Measurements from ENCODE around the gene AFG1L. TPM values are rescaled to one million over a fixed set of nuclear protein-coding genes. Genes with fewer than 3 reads are reported as not detected.
A peak's percentile ranks its signal among the peaks of the same experiment; 100 is the strongest.
"Not testable (repeated sequence)": the region's sequence is repeated elsewhere in the genome, so short reads cannot be mapped to it uniquely, and the experiment has no call there.

AFG1L gene
- total and polyA plus RNA-seq, 12 donors = 2.5 to 13.5 (median 6.6) TPM

DNA sequence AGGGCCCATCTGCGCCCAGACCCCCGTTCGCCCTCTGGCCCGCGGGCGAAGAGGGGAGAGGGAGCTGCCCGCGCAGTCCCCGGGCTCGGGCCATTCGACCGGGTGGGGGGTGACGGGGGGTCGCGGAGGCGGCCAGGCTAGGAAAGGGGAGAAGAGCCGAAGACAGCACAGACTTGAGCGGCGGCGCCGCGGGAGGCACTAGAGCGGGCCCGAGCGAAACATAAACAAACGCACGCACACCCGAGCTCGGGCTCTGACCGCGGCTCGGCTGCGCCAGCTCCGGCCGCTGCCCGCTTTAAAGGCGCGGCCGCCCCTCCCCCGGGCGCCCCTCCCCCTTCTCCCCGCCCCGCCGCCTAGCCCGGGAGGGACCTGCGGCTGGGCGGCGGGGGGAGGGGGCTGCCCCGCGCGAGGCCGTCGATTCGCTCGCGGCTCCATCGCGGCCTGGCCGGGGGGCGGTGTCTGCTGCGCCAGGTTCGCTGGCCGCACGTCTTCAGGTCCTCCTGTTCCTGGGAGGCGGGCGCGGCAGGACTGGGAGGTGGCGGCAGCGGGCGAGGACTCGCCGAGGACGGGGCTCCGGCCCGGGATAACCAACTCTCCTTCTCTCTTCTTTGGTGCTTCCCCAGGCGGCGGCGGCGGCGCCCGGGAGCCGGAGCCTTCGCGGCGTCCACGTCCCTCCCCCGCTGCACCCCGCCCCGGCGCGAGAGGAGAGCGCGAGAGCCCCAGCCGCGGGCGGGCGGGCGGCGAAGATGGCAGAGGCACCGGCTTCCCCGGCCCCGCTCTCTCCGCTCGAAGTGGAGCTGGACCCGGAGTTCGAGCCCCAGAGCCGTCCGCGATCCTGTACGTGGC is 265.8 kb downstream of the AFG1L start, which contains the start of gene FOXO3:
Gene FOXO3, plus strand, starts transcription at position 455 of the 846 bp plus-strand sequence. Its CDS starts 292 bp downstream, at position 747.
- no peaks in the 10 kb centered on the region for H3K9me3 ChIP-seq (replicated peaks in 1 of 3)
- intact Hi-C loops (cut with DNase I) = no loop called here
- H3K4me1 ChIP-seq (replicated peaks in 1 of 2) = peaks cover 13 to 33% of the 10 kb centered on the region in 2 donors
- H3K4me3 ChIP-seq = peak within 1 kb of the TSS; percentile 56 to 93 (median 84)
- peak; percentile 88 to 95 (median 91) for DNase-seq
- 0 to 2% (median 2%) methylated on average over 16 to 98 of the region's 110 CpGs for WGBS, 4 donors
- H3K27me3 ChIP-seq = no peaks in the 10 kb centered on the region
- TF ChIP-seq CTCF (IDR thresholded peaks at IDR 0.05) (no peak), POLR2A (IDR thresholded peaks at IDR 0.05) (peak; percentile 81 to 90)
- no peaks in the 10 kb centered on the region for H3K36me3 ChIP-seq (replicated peaks in 1 of 2)
- peak within 1 kb of the TSS; percentile 97 to 100 (median 99) for H3K27ac ChIP-seq

- peaks cover 15 to 39% of the 10 kb centered on the region in 2 donors for H3K4me1 ChIP-seq (replicated peaks in 1 of 2)
- WGBS, 4 donors = 1 to 8% methylated on average over 18 to 24 of the region's 40 CpGs; no CpG with 5 or more reads in 2 of the 4 donors
- peak overlapping the region in 3 of 4 donors; percentile 48 to 93 (median 90) for H3K4me3 ChIP-seq
- H3K27me3 ChIP-seq; DNase-seq; H3K36me3 ChIP-seq (replicated peaks in 1 of 2); H3K9me3 ChIP-seq (replicated peaks in 1 of 3); intact Hi-C loops (cut with DNase I): not testable (repeated sequence)
- H3K27ac ChIP-seq = peak overlapping the region; percentile 46 to 100 (median 99)
These were observed 266.4 kb downstream of the AFG1L start for GRCh38 chr6:108561309-108561647.

DNA sequence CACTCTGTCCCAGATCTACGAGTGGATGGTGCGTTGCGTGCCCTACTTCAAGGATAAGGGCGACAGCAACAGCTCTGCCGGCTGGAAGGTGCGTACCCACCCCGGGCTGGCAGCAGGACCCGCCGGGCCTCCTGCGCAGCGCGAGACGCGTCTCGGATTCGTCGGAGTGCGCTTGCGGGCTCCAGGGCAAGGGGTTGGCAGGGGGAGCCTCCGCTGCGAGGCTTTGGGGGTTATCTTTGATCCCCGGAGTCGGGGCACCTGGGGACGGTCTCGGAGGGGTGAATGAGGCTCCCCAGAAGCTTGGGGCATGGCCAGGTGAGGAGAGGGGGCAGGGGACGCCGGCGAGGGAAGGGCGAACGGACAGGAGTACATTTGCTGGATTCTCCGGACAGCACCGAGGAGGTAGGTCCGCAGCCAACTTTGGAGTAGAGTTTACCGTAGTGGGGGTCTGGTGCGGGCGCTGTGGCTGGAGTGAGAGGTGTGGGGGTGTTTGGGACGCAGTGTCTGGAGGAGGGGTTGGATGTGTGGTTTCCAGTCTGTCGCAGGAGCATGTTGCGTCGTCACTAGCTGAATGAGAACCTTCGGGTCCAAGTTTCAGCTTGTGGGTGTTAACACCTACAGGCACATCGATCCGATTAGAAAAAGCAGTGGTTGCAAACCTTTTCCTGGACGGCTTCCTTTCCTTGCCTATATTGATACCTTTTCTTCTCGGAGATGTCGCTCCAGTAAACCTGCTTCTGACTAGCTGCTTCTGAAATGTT is 267.1 kb downstream of the AFG1L start:
- DNase-seq = peak in 5 of 7 donors; percentile 22 to 64 (median 42)
- H3K36me3 ChIP-seq (replicated peaks in 1 of 2) = peaks cover 0 to 3% of the 10 kb centered on the region in 2 donors
- no peak for TF ChIP-seq CTCF (IDR thresholded peaks at IDR 0.05)
- 46 to 66% (median 53%) methylated on average over 35 to 46 of the region's 46 CpGs for WGBS, 4 donors
- no peaks in the 10 kb centered on the region for H3K9me3 ChIP-seq (replicated peaks in 1 of 3)
- peak overlapping the region; percentile 11 to 93 (median 20) for H3K4me3 ChIP-seq
- H3K27ac ChIP-seq = peak overlapping the region in 4 of 5 donors; percentile 51 to 100 (median 100)
- H3K27me3 ChIP-seq = no peaks in the 10 kb centered on the region
- H3K4me1 ChIP-seq (replicated peaks in 1 of 2) = peaks cover 20 to 43% of the 10 kb centered on the region in 2 donors
- intact Hi-C loops (cut with DNase I) = no loop called here

- Histone ChIP-seq H3K36me3 (replicated peaks in 1 of 2) (peaks cover 0 to 9% of the 10 kb centered on the region in 2 donors), H3K9me3 (replicated peaks in 1 of 3) (no peaks in the 10 kb centered on the region), H3K4me1 (replicated peaks in 1 of 2) (peaks cover 15 to 44% of the 10 kb centered on the region in 2 donors), H3K27ac (peak overlapping the region in 4 of 5 donors; percentile 51 to 100 (median 100)), H3K27me3 (no peaks in the 10 kb centered on the region), H3K4me3 (peak overlapping the region in 3 of 4 donors; percentile 18 to 93 (median 22))
- TF ChIP-seq POLR2A (IDR thresholded peaks at IDR 0.05) (no peak), CTCF (IDR thresholded peaks at IDR 0.05) (no peak)
- 49 to 57% (median 53%) methylated on average over 16 to 17 of the region's 17 CpGs for WGBS, 4 donors
- peak in 6 of 7 donors; percentile 35 to 84 (median 46) for DNase-seq
- intact Hi-C loops (cut with DNase I) = no loop called here
These were observed 267.7 kb downstream of the AFG1L start for GRCh38 chr6:108562503-108562993.

All from adrenal gland (tissue), 12 donors.